AG04450 (cell line): ENCODE results near the gene CERT1. TPM values are rescaled to one million over a fixed set of nuclear protein-coding genes. Genes with fewer than 3 reads are reported as not detected.

Source experiments
- CTCF ChIA-PET: fragments of 300-600, 350-600 bp; formaldehyde crosslinking; extraction: SDS; loops from one replicate; lab custom pipeline; 2022; ENCODE audit warnings: antibody characterized with exemption, inconsistent platforms; lab: Charles Lee
- POLR2A ChIA-PET: fragments of 350-600 bp; formaldehyde crosslinking; extraction: SDS; loops from one replicate; lab custom pipeline; 2021; ENCODE audit warnings: antibody characterized with exemption, inconsistent platforms; lab: Yijun Ruan, JAX
- DNase-seq: peaks from one replicate; pipeline ENCODE4 v3.0.0-alpha.2; 2011; ENCODE audit warnings: low read depth, low spot score
- H3K27ac ChIP-seq: one replicate; pipeline ENCODE4 v1.5.1; 2012; ENCODE audit warnings: low read depth, low read length, control low read depth
- H3K27me3 ChIP-seq: one replicate; pipeline ENCODE4 v1.6.0; 2012; ENCODE audit warnings: low read length; ENCODE audit not compliant: control insufficient read depth, insufficient read depth
- H3K4me3 ChIP-seq: 2 replicates; pipeline ENCODE4 v1.5.1; 2011; ENCODE audit warnings: mild to moderate bottlenecking, low read depth, low read length, control low read depth
- H3K9me3 ChIP-seq: 2 replicates; pipeline ENCODE4 v1.5.1; 2012; ENCODE audit warnings: low read length; ENCODE audit not compliant: control insufficient read depth, insufficient read depth
- polyA plus RNA-seq: library from polyadenylated mRNA; depleted of rRNA; stranded (reverse); fragments of >200 nt; gene quantifications from 2 replicates; pipeline ENCODE4 v1.2.3, GENCODE V29; 2011
- TF ChIP-seq, protein P1 (sequence below): IDR thresholded peaks from 2 replicates; pipeline ENCODE4 v1.5.1; 2011; ENCODE audit warnings: low read depth, low read length, control low read depth, inconsistent platforms

The CERT1 gene
- polyA plus RNA-seq, 1 experiment, result 17.1 TPM

DNA sequence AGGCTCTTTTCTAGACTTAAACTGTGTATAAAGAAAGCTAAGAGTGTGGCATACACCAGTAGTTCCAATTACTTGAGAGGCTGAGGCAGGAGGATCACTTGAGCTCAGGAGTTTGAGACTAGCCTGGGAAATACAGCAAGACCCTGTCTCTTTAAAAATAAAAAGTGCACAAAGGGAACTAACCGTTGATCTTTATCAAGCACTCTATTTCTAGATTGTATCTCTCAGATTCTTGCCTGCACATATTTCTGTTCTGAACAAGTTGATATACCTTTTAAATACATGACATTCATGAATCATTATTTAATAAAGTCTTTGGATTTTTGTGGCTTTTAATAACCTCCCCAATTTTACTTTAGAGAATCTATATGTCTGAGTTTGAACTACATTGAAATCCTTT, 127.2 kb downstream of the CERT1 start:
- Histone ChIP-seq H3K9me3 (no peaks in the 10 kb centered on the region), H3K27ac (no peak overlapping the region), H3K4me3 (no peak overlapping the region), H3K27me3 (no peaks in the 10 kb centered on the region)
- TF ChIP-seq, protein P1, sequence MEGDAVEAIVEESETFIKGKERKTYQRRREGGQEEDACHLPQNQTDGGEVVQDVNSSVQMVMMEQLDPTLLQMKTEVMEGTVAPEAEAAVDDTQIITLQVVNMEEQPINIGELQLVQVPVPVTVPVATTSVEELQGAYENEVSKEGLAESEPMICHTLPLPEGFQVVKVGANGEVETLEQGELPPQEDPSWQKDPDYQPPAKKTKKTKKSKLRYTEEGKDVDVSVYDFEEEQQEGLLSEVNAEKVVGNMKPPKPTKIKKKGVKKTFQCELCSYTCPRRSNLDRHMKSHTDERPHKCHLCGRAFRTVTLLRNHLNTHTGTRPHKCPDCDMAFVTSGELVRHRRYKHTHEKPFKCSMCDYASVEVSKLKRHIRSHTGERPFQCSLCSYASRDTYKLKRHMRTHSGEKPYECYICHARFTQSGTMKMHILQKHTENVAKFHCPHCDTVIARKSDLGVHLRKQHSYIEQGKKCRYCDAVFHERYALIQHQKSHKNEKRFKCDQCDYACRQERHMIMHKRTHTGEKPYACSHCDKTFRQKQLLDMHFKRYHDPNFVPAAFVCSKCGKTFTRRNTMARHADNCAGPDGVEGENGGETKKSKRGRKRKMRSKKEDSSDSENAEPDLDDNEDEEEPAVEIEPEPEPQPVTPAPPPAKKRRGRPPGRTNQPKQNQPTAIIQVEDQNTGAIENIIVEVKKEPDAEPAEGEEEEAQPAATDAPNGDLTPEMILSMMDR, result no peak
- ChIA-PET POLR2A (no interaction called here), CTCF (interaction anchor here (1.3 kb wide), 1 partner anchor 147 kb away, joined by 4 read pairs; the partner anchor contains the start of gene ANKRD31)
- no peak for DNase-seq

GRCh38 chr5:75381456-75381855, 130.0 kb downstream of the CERT1 start:
- ChIA-PET POLR2A (no interaction called here), CTCF (interaction anchor here (0.7 kb wide), 1 partner anchor 138 kb away, joined by 3 read pairs; no protein-coding TSS in a partner anchor)
- no peak for DNase-seq
- Histone ChIP-seq H3K27ac (no peak overlapping the region), H3K9me3 (no peaks in the 10 kb centered on the region), H3K27me3 (no peaks in the 10 kb centered on the region), H3K4me3 (no peak overlapping the region)
- TF ChIP-seq, protein P1, result no peak

- H3K27ac ChIP-seq, result no peak overlapping the region
- no peak overlapping the region for H3K4me3 ChIP-seq
- ChIA-PET CTCF (no interaction called here), POLR2A (no interaction called here)
- H3K9me3 ChIP-seq, result no peaks in the 10 kb centered on the region
- no peaks in the 10 kb centered on the region for H3K27me3 ChIP-seq
- DNase-seq, result no peak
- TF ChIP-seq, protein P1, result no peak
Observed at GRCh38 chr5:75380099-75380498, 131.3 kb downstream of the CERT1 start.

DNA sequence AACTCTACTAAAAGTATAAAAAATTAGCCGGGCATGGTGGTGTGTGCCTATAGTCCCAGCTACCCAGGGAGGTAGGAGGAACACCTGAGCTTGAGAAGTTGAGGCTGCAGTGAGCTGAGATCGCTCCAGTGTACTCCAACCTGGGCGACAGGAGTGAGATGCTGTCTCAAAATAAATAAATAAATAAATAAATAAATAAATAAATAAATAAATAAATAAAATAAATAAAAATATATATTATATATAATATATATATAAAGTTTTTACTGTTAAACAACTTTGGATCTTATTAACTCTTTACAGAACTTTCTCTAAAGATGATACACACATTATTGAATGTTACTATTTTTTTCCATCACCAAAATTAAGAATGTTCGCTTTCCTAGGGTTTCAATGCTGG, 136.0 kb downstream of the CERT1 start:
- Histone ChIP-seq H3K4me3 (no peak overlapping the region), H3K9me3 (no peaks in the 10 kb centered on the region), H3K27me3 (no peaks in the 10 kb centered on the region), H3K27ac (no peak overlapping the region)
- TF ChIP-seq, protein P1, result no peak
- no peak for DNase-seq
- ChIA-PET CTCF (interaction anchor here (1.8 kb wide), 1 partner anchor 305 kb away, joined by 5 read pairs; no protein-coding TSS in a partner anchor), POLR2A (no interaction called here)

GRCh38 chr5:75374394-75374814, 137.0 kb downstream of the CERT1 start:
- DNase-seq, result no peak
- Histone ChIP-seq H3K9me3 (no peaks in the 10 kb centered on the region), H3K4me3 (no peak overlapping the region), H3K27ac (no peak overlapping the region), H3K27me3 (no peaks in the 10 kb centered on the region)
- TF ChIP-seq, protein P1, result no peak
- CTCF ChIA-PET, result interaction anchor here (0.7 to 1.8 kb wide), 2 partner anchors 306 to 319 kb away, joined by 5 to 6 read pairs; no protein-coding TSS in a partner anchor
- POLR2A ChIA-PET, result interaction anchor here (0.6 kb wide), 1 partner anchor 37 kb away, joined by 5 read pairs; no protein-coding TSS in a partner anchor
